PFSK-1 (cell line): Measurements from ENCODE around the gene DOK1.

ENCODE experiments used
- FOXP2 ChIP-seq: optimal IDR thresholded peaks from 2 replicates; pipeline ENCODE3; 2011; ENCODE audit warnings: borderline replicate concordance, control low read depth, inconsistent platforms; ENCODE audit not compliant: insufficient read depth; ENCODE audit errors: extremely low read length, extremely low read depth
- POLR2AphosphoS5 ChIP-seq: IDR thresholded peaks from 2 replicates; pipeline ENCODE4 v1.6.1; 2012; ENCODE audit warnings: low read depth, mild to moderate bottlenecking, control low read depth, low read length, moderate library complexity
- SIN3A ChIP-seq: IDR thresholded peaks from 2 replicates; pipeline ENCODE4 v1.6.1; 2012; ENCODE audit warnings: mild to moderate bottlenecking, low read length, moderate library complexity, borderline replicate concordance; ENCODE audit not compliant: insufficient read depth
- TAF1 ChIP-seq: IDR thresholded peaks from 2 replicates; pipeline ENCODE4 v1.6.1; 2012; ENCODE audit warnings: low read length, control low read depth, borderline replicate concordance; ENCODE audit not compliant: insufficient read depth
- TF ChIP-seq, protein P1 (sequence below), 2 experiments: IDR thresholded peaks; 2 replicates each; pipeline versions ENCODE4 v1.6.1 to v1.8.0; 2011 to 2012; ENCODE audit warnings: low read depth in 2 of 2, low read length in 2 of 2, control low read depth in 1 of 2, inconsistent platforms in 1 of 2, mild to moderate bottlenecking in 1 of 2, moderate library complexity in 1 of 2; ENCODE audit not compliant: insufficient read depth in 1 of 2

DOK1 gene

DNA sequence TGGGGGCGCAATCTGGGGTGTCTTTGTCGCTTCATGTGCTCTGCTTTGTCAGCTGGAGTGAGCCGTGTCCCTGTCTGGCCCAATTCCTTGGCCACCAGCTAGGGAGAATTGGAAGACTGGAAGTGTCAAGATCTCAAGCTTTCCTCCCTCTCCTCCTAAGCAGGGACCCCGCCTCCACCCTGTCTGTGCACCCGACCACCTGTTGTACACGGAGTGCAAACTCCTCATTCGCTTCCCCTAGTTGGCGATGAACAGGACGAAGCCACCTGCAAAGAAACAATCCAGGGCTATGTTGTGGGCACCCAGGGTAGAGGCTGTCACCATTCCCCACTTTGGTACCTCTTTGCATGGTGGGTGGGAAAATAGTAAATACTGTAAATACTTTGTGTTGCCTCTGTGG is 26.8 kb upstream of the DOK1 start:
- TF ChIP-seq, protein P1, sequence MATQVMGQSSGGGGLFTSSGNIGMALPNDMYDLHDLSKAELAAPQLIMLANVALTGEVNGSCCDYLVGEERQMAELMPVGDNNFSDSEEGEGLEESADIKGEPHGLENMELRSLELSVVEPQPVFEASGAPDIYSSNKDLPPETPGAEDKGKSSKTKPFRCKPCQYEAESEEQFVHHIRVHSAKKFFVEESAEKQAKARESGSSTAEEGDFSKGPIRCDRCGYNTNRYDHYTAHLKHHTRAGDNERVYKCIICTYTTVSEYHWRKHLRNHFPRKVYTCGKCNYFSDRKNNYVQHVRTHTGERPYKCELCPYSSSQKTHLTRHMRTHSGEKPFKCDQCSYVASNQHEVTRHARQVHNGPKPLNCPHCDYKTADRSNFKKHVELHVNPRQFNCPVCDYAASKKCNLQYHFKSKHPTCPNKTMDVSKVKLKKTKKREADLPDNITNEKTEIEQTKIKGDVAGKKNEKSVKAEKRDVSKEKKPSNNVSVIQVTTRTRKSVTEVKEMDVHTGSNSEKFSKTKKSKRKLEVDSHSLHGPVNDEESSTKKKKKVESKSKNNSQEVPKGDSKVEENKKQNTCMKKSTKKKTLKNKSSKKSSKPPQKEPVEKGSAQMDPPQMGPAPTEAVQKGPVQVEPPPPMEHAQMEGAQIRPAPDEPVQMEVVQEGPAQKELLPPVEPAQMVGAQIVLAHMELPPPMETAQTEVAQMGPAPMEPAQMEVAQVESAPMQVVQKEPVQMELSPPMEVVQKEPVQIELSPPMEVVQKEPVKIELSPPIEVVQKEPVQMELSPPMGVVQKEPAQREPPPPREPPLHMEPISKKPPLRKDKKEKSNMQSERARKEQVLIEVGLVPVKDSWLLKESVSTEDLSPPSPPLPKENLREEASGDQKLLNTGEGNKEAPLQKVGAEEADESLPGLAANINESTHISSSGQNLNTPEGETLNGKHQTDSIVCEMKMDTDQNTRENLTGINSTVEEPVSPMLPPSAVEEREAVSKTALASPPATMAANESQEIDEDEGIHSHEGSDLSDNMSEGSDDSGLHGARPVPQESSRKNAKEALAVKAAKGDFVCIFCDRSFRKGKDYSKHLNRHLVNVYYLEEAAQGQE (IDR thresholded peaks at IDR 0.05; ENCODE audit: insufficient read depth in 1 of 2, low read depth in 2 of 2, low read length in 2 of 2) = no peak
- TF ChIP-seq POLR2AphosphoS5 = no peak
- no peak for TF ChIP-seq TAF1
- TF ChIP-seq FOXP2 = no peak
- TF ChIP-seq SIN3A = no peak

- no peak for TF ChIP-seq TAF1
- TF ChIP-seq, protein P1 (IDR thresholded peaks at IDR 0.05; ENCODE audit: insufficient read depth in 1 of 2, low read depth in 2 of 2, low read length in 2 of 2) = no peak
- TF ChIP-seq SIN3A = no peak
- TF ChIP-seq FOXP2 = no peak
- no peak for TF ChIP-seq POLR2AphosphoS5
Measured at GRCh38 chr2:74528600-74529356, 25.7 kb upstream of the DOK1 start.

GRCh38 chr2:74529357-74530238 is 24.9 kb upstream of the DOK1 start, which contains the start of the genes AUP1 and HTRA2:
Gene AUP1, minus strand, starts transcription at chr2:74529706. Its CDS starts 77 bp downstream, at chr2:74529629.
Gene HTRA2, plus strand, starts transcription at chr2:74529933. Its CDS starts 74 bp downstream, at chr2:74530007.
- TF ChIP-seq FOXP2 (peak; percentile 69), TAF1 (peak; percentile 67; the same call in 1 of the 2 replicates), SIN3A (peak; percentile 38; the same call in 1 of the 2 replicates), POLR2AphosphoS5 (peak; percentile 96)
- TF ChIP-seq, protein P1 (IDR thresholded peaks at IDR 0.05; ENCODE audit: insufficient read depth in 1 of 2, low read depth in 2 of 2, low read length in 2 of 2) = 0 out of 4 replicates have a peak, but pooled peaks of 1 of the 2 experiments have one; percentile 10

DNA sequence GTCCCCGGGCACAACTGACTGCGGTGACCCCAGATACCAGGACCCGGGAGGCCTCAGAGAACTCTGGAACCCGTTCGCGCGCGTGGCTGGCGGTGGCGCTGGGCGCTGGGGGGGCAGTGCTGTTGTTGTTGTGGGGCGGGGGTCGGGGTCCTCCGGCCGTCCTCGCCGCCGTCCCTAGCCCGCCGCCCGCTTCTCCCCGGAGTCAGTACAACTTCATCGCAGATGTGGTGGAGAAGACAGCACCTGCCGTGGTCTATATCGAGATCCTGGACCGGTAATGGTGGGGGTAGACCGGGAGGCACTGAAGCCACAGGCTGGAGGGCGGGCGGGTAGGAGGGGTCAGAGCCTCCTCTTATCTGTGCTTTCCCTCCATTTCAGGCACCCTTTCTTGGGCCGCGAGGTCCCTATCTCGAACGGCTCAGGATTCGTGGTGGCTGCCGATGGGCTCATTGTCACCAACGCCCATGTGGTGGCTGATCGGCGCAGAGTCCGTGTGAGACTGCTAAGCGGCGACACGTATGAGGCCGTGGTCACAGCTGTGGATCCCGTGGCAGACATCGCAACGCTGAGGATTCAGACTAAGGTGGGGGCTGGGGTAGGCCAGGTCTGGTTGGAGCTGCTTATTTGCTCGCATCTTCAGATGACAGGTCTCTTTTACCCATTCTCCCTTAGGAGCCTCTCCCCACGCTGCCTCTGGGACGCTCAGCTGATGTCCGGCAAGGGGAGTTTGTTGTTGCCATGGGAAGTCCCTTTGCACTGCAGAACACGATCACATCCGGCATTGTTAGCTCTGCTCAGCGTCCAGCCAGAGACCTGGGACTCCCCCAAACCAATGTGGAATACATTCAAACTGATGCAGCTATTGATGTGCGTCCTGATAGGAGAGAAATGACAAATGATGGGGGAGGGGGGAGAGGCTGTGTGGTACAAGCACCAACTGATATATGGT is 24.0 kb upstream of the DOK1 start:
- TF ChIP-seq, protein P1 (IDR thresholded peaks at IDR 0.05; ENCODE audit: insufficient read depth in 1 of 2, low read depth in 2 of 2, low read length in 2 of 2) = no peak
- TF ChIP-seq POLR2AphosphoS5 = no peak
- peak; percentile 89; the same call in 1 of the 2 replicates for TF ChIP-seq SIN3A
- no peak for TF ChIP-seq TAF1
- no peak for TF ChIP-seq FOXP2
